Naive thymus-derived CD4-positive, alpha-beta T cell (primary cell): ENCODE measurements around the gene YWHAE. TPM values are rescaled to one million over a fixed set of nuclear protein-coding genes. Genes with fewer than 3 reads are reported as not detected.
"Not testable (repeated sequence)": the region's sequence is repeated elsewhere in the genome, so short reads cannot be mapped to it uniquely, and the experiment has no call there.

Experiments used
- ATAC-seq: fragments of 150-1000 bp; cut with Tn5 transposase; 2 replicates; pipeline ENCODE4 v1.10.0; 2021; ENCODE audit warnings: mild to moderate bottlenecking, moderate library complexity
- CTCF ChIA-PET: fragments of 350-600 bp; sonication (Branson Sonifier 250); formaldehyde crosslinking; loops from one replicate; lab custom pipeline; 2021; ENCODE audit warnings: antibody characterized with exemption; lab: Charles Lee
- POLR2A ChIA-PET: fragments of 350-600 bp; sonication (Branson Sonifier 250); formaldehyde crosslinking; loops from one replicate; lab custom pipeline; 2021; ENCODE audit warnings: antibody characterized with exemption, inconsistent platforms; lab: Charles Lee
- DNase-seq, 9 donors: peaks; one replicate each; pipeline versions ENCODE4 v3.0.0 to v3.0.0-alpha.2; 2020 to 2022; ENCODE audit warnings: mixed read lengths in 1 of 9
- H3K27ac ChIP-seq: one replicate; pipeline ENCODE4 v1.7.0; 2013; ENCODE audit warnings: mild to moderate bottlenecking, low read depth, low read length, moderate library complexity
- H3K27me3 ChIP-seq, 2 donors: one replicate each; pipeline ENCODE4 v1.7.0; 2013; ENCODE audit warnings: low read length in 2 of 2, mild to moderate bottlenecking in 2 of 2, moderate library complexity in 2 of 2; ENCODE audit not compliant: control insufficient read depth in 2 of 2, insufficient read depth in 2 of 2
- H3K36me3 ChIP-seq, 3 experiments: 1 replicate in 2 of 3; 2 replicates in 1 of 3; pipeline ENCODE4 v1.7.0; 2013; ENCODE audit warnings: low read length in 3 of 3, mild to moderate bottlenecking in 3 of 3, moderate library complexity in 1 of 3; ENCODE audit not compliant: insufficient read depth in 3 of 3, control insufficient read depth in 2 of 3
- H3K4me1 ChIP-seq, 2 donors: one replicate each; pipeline ENCODE4 v1.7.0; 2013; ENCODE audit warnings: low read length in 2 of 2, mild to moderate bottlenecking in 2 of 2, moderate library complexity in 1 of 2; ENCODE audit not compliant: control insufficient read depth in 2 of 2, insufficient read depth in 2 of 2
- H3K4me3 ChIP-seq: 2 replicates; pipeline ENCODE4 v1.7.0; 2013; ENCODE audit warnings: mild to moderate bottlenecking, low read length
- H3K9me3 ChIP-seq, 3 experiments: 1 replicate in 2 of 3; 2 replicates in 1 of 3; pipeline ENCODE4 v1.7.0; 2013; ENCODE audit warnings: low read length in 3 of 3; ENCODE audit not compliant: control insufficient read depth in 2 of 3
- H3K27ac Mint-ChIP-seq, 9 donors: one replicate each; pipeline ENCODE4 v1.8.0; 2020 to 2022; ENCODE audit warnings: mixed read lengths in 9 of 9, mild to moderate bottlenecking in 8 of 9, moderate library complexity in 5 of 9, inconsistent platforms in 2 of 9
- H3K27me3 Mint-ChIP-seq, 5 donors: one replicate each; pipeline ENCODE4 v1.8.0; 2021 to 2022; ENCODE audit warnings: mixed read lengths in 5 of 5, mild to moderate bottlenecking in 1 of 5
- H3K36me3 Mint-ChIP-seq, 5 donors: one replicate each; pipeline ENCODE4 v1.8.0; 2020 to 2022; ENCODE audit warnings: mixed read lengths in 5 of 5, mild to moderate bottlenecking in 3 of 5, inconsistent platforms in 1 of 5
- H3K4me1 Mint-ChIP-seq, 7 donors: one replicate each; pipeline ENCODE4 v1.8.0; 2020 to 2022; ENCODE audit warnings: mixed read lengths in 7 of 7, mild to moderate bottlenecking in 3 of 7, inconsistent platforms in 1 of 7
- H3K4me3 Mint-ChIP-seq, 10 donors: one replicate each; pipeline ENCODE4 v1.8.0; 2020 to 2022; ENCODE audit warnings: mild to moderate bottlenecking in 10 of 10, mixed read lengths in 10 of 10, moderate library complexity in 6 of 10, inconsistent platforms in 2 of 10
- H3K9me3 Mint-ChIP-seq, 11 donors: one replicate each; pipeline ENCODE4 v1.8.0; 2020 to 2022; ENCODE audit warnings: mixed read lengths in 11 of 11, mild to moderate bottlenecking in 4 of 11, inconsistent platforms in 1 of 11, moderate library complexity in 1 of 11
- intact Hi-C, 2 donors: fragments of 100-400 bp; cut with micrococcal nuclease; formaldehyde crosslinking; loops; one replicate each; pipeline ENCODE4 v1.15.1; 2023
- polyA plus RNA-seq, 2 donors: library from polyadenylated mRNA; unstranded; fragments of 300-500 nt; fragmentation: Illumina TruSeq; gene quantifications; one replicate each; pipeline ENCODE4 v1.2.3, GENCODE V29; 2021
- total RNA-seq, 6 experiments: library from RNA in 5 of 6; stranded (reverse) in 5 of 6; gene quantifications; 1 replicate in 5 of 6; 2 replicates in 1 of 6; pipeline ENCODE4 v1.2.3 and lab custom pipeline; 2021 to 2026

The YWHAE gene
- total RNA-seq (100 to 1,000 TPM; 119 to 317 (median 127) TPM), polyA plus RNA-seq (10 to 100 TPM; 30.6 to 37.3 TPM), total RNA-seq (lab: John Stamatoyannopoulos, UW) (63.1 reads per million, percentile 76 among the genes with 10 or more reads in this experiment)

- Mint-ChIP-seq H3K4me3 (peak within 1 kb of the TSS; percentile 97 to 100 (median 99)), H3K27ac (peak within 1 kb of the TSS; percentile 97 to 100 (median 99)), H3K36me3 (peaks cover 3 to 16% (median 4%) of the 10 kb centered on the region in 5 donors), H3K27me3 (peaks cover 0 to 6% (median 0%) of the 10 kb centered on the region in 5 donors), H3K4me1 (peaks cover 18 to 45% (median 38%) of the 10 kb centered on the region in 7 donors), H3K9me3 (peaks cover 0 to 5% (median 0%) of the 10 kb centered on the region in 11 donors)
- CTCF ChIA-PET = no interaction called here
- intact Hi-C loops = loop anchor here (1.0 to 2.0 kb wide), 9 partner anchors 25 to 228 kb away; partner anchors contain the start of genes CRK (in 2 of the 2), INPP5K (in 2 of the 2), PITPNA (in 1 of the 2) and SLC43A2 (in 1 of the 2)
- Histone ChIP-seq H3K9me3 (no peaks in the 10 kb centered on the region), H3K27ac (peak within 1 kb of the TSS; percentile 98), H3K27me3 (no peaks in the 10 kb centered on the region), H3K4me3 (peak within 1 kb of the TSS; percentile 100), H3K36me3 (peaks cover 0 to 13% (median 0%) of the 10 kb centered on the region in 3 experiments), H3K4me1 (peaks cover 23 to 24% of the 10 kb centered on the region in 2 donors)
- ATAC-seq (peak; percentile 93), DNase-seq (peak; percentile 89 to 97 (median 94))
- POLR2A ChIA-PET = interaction anchor here (0.6 to 1.7 kb wide), 12 partner anchors 10 to 116 kb away, joined by 3 to 15 read pairs (median 4); partner anchors contain the start of genes CRK and INPP5K
Measured at GRCh38 chr17:1399679-1400512, at the start of gene YWHAE. Gene YWHAE (minus strand): TSS chr17:1400222. CDS start chr17:1400110, 112 bp downstream.

- peaks cover 32 to 79% (median 60%) of the 10 kb centered on the region in 7 donors for H3K4me1 Mint-ChIP-seq
- CTCF ChIA-PET = interaction anchor here (0.6 kb wide), 1 partner anchor 110 kb away, joined by 5 read pairs; no protein-coding TSS in a partner anchor
- no peaks in the 10 kb centered on the region for H3K27me3 Mint-ChIP-seq
Measured at GRCh38 chr17:1449412-1449967, 49.5 kb upstream of the YWHAE start.

GRCh38 chr17:1447052-1447451 lies 47.0 kb upstream of the YWHAE start:
- CTCF ChIA-PET = no interaction called here
- peak overlapping the region in 8 of 10 donors; percentile 37 to 60 (median 56) for H3K4me3 Mint-ChIP-seq
- DNase-seq (no peak), ATAC-seq (no peak)
- Histone ChIP-seq H3K27me3 (no peaks in the 10 kb centered on the region), H3K4me1 (peaks cover 3 to 18% of the 10 kb centered on the region in 2 donors), H3K4me3 (no peak overlapping the region), H3K9me3 (no peaks in the 10 kb centered on the region), H3K27ac (no peak overlapping the region), H3K36me3 (peaks cover 0 to 10% (median 0%) of the 10 kb centered on the region in 3 experiments)
- H3K9me3 Mint-ChIP-seq = no peaks in the 10 kb centered on the region
- POLR2A ChIA-PET = interaction anchor here (1.5 kb wide), 1 partner anchor 55 kb away, joined by 3 read pairs; no protein-coding TSS in a partner anchor
- H3K27me3 Mint-ChIP-seq = no peaks in the 10 kb centered on the region
- intact Hi-C loops = no loop called here
- H3K27ac Mint-ChIP-seq = peak overlapping the region in 6 of 9 donors; percentile 23 to 80 (median 55)
- peaks cover 0 to 11% (median 0%) of the 10 kb centered on the region in 5 donors for H3K36me3 Mint-ChIP-seq
- peaks cover 15 to 54% (median 41%) of the 10 kb centered on the region in 7 donors for H3K4me1 Mint-ChIP-seq

More at GRCh38 chr17:1449412-1449967, 49.5 kb upstream of the YWHAE start:
- Histone ChIP-seq H3K27me3 (no peaks in the 10 kb centered on the region), H3K4me3 (no peak overlapping the region), H3K27ac (no peak overlapping the region), H3K4me1 (peaks cover 10 to 28% of the 10 kb centered on the region in 2 donors), H3K36me3 (peaks cover 0 to 13% (median 0%) of the 10 kb centered on the region in 3 experiments), H3K9me3 (no peaks in the 10 kb centered on the region)
- intact Hi-C loops = no loop called here
- POLR2A ChIA-PET = interaction anchor here (1.0 kb wide), 1 partner anchor 50 kb away, joined by 3 read pairs; the partner anchor contains the start of gene YWHAE
- ATAC-seq (no peak), DNase-seq (no peak)
- Mint-ChIP-seq H3K9me3 (no peaks in the 10 kb centered on the region), H3K36me3 (peaks cover 0 to 15% (median 4%) of the 10 kb centered on the region in 5 donors), H3K27ac (peak overlapping the region in 2 of 9 donors; percentile 40 to 54), H3K4me3 (peak overlapping the region in 6 of 10 donors; percentile 9 to 35 (median 32))

- Mint-ChIP-seq H3K4me3 (peak overlapping the region in 4 of 10 donors; percentile 1 to 43 (median 33)), H3K9me3 (no peaks in the 10 kb centered on the region), H3K36me3 (peaks cover 0 to 11% (median 0%) of the 10 kb centered on the region in 5 donors), H3K27me3 (no peaks in the 10 kb centered on the region), H3K4me1 (peaks cover 15 to 46% (median 33%) of the 10 kb centered on the region in 7 donors), H3K27ac (no peak overlapping the region)
- intact Hi-C loops = no loop called here
- ChIA-PET CTCF (no interaction called here), POLR2A (no interaction called here)
- Histone ChIP-seq H3K4me1 (peaks cover 3 to 18% of the 10 kb centered on the region in 2 donors), H3K9me3 (no peaks in the 10 kb centered on the region), H3K27me3 (no peaks in the 10 kb centered on the region), H3K4me3 (no peak overlapping the region), H3K36me3 (peaks cover 0 to 10% (median 0%) of the 10 kb centered on the region in 3 experiments), H3K27ac (no peak overlapping the region)
- ATAC-seq (no peak), DNase-seq (no peak)
Measured at GRCh38 chr17:1446201-1446600, 46.2 kb upstream of the YWHAE start.

- DNase-seq, intact Hi-C loops, ATAC-seq, H3K27me3 ChIP-seq, H3K9me3 Mint-ChIP-seq, H3K9me3 ChIP-seq, H3K4me3 ChIP-seq, H3K36me3 ChIP-seq, CTCF ChIA-PET, H3K27ac ChIP-seq, H3K27me3 Mint-ChIP-seq: not testable (repeated sequence)
- Mint-ChIP-seq H3K4me3 (peak overlapping the region in 2 of 10 donors; percentile 28 to 43), H3K36me3 (peaks cover 0 to 11% (median 0%) of the 10 kb centered on the region in 5 donors), H3K27ac (peak overlapping the region in 1 of 9 donors; percentile 49), H3K4me1 (peaks cover 15 to 46% (median 33%) of the 10 kb centered on the region in 7 donors)
- H3K4me1 ChIP-seq = peaks cover 3 to 18% of the 10 kb centered on the region in 2 donors
- POLR2A ChIA-PET = interaction anchor here (0.9 kb wide), 1 partner anchor 11 kb away, joined by 3 read pairs; no protein-coding TSS in a partner anchor
Measured at GRCh38 chr17:1445695-1446094, 45.7 kb upstream of the YWHAE start.

- H3K4me1 ChIP-seq, intact Hi-C loops, H3K27ac ChIP-seq, H3K4me3 Mint-ChIP-seq, H3K27me3 Mint-ChIP-seq, DNase-seq, H3K4me3 ChIP-seq, ATAC-seq, H3K9me3 Mint-ChIP-seq, CTCF ChIA-PET, H3K27ac Mint-ChIP-seq, H3K27me3 ChIP-seq, H3K36me3 ChIP-seq, H3K9me3 ChIP-seq, POLR2A ChIA-PET, H3K36me3 Mint-ChIP-seq: not testable (repeated sequence)
- peaks cover 18 to 41% (median 31%) of the 10 kb centered on the region in 7 donors for H3K4me1 Mint-ChIP-seq
Measured at GRCh38 chr17:1442721-1443120, 42.7 kb upstream of the YWHAE start.
